A549 treated with CORT108297 at 1 μM for 4 hours (cell line): ENCODE measurements around the gene NSD2. TPM values are rescaled to one million over a fixed set of nuclear protein-coding genes. Genes with fewer than 3 reads are reported as not detected.

Source experiments
- total RNA-seq: library from RNA; stranded (reverse); fragments of 200-300 nt; extraction: Qiagen RNA extraction; gene quantifications from 5 replicates; pipeline ENCODE4 v1.2.3, GENCODE V29; 2022

Gene NSD2
- total RNA-seq: 36.5 to 47.3 TPM (median 43.9 TPM) in 5 replicates

GRCh38 chr4:1870578-1871443 is at the start of gene NSD2:
Gene NSD2 (plus strand): TSS chr4:1871393. CDS start chr4:1900655, 29,262 bp downstream.

GRCh38 chr4:1856071-1856942 is 14.9 kb upstream of the NSD2 start, which contains the start of gene LETM1:
Gene LETM1 (minus strand): TSS chr4:1856156. CDS start chr4:1855950, 206 bp downstream.

GRCh38 chr4:2008921-2009650 is 137.9 kb downstream of the NSD2 start, which contains the start of gene NELFA:
Gene NELFA (minus strand): TSS chr4:2008974. CDS start chr4:2008959, 15 bp downstream.

Other genes starting within 250 kb of the NSD2 start
- gene FAM53A, start 187.1 kb upstream of the NSD2 start, total RNA-seq: 0.50 to 1.4 TPM (median 0.77 TPM) in 5 replicates
- gene SLBP, start 159.1 kb upstream of the NSD2 start, total RNA-seq: 69.5 to 88.8 TPM (median 71.8 TPM) in 5 replicates
- 14.7 to 29.0 TPM (median 26.3 TPM) in 5 replicates for gene TMEM129, start 150.1 kb upstream of the NSD2 start, total RNA-seq
- gene TACC3, start 149.9 kb upstream of the NSD2 start, total RNA-seq: 80.6 to 95.0 TPM (median 86.8 TPM) in 5 replicates
- 1.3 to 2.8 TPM (median 2.2 TPM) in 5 replicates for gene FGFR3, start 78.1 kb upstream of the NSD2 start, total RNA-seq
- 25.8 to 31.7 TPM (median 28.7 TPM) in 5 replicates for gene LETM1, start 15.2 kb upstream of the NSD2 start, total RNA-seq
- 19.5 to 26.6 TPM (median 24.3 TPM) in 5 replicates for gene NELFA, start 137.6 kb downstream of the NSD2 start, total RNA-seq
- 9.8 to 16.8 TPM (median 15.3 TPM) in 5 replicates for gene NAT8L, start 187.9 kb downstream of the NSD2 start, total RNA-seq